ENCODE measurements around the gene PHKG2.

PHKG2 gene

DNA sequence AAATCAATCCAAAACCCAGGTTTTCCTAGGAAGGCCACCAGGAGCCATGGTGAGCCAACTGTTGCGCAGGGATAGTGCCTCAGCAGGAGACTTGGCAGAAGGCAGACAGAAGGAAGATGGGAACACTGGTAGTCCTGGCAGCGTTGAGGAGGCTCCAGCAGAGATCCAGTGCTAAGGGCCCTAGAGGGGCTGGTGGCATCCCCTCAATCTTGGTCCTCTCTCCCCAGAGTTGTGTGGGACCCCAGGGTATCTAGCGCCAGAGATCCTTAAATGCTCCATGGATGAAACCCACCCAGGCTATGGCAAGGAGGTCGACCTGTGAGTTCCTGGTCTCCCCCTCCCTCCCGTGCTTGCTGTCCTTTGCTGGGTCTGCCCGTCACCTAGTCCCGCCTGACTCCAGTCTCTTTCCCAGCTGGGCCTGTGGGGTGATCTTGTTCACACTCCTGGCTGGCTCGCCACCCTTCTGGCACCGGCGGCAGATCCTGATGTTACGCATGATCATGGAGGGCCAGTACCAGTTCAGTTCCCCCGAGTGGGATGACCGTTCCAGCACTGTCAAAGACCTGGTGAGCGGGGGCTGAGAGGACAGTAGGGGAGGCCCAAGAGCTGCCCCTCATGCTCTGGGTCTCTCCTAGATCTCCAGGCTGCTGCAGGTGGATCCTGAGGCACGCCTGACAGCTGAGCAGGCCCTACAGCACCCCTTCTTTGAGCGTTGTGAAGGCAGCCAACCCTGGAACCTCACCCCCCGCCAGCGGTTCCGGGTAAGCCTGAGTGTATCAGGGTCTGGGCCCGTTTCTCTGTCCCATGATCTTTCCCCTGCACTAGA lies 7.9 kb downstream of the PHKG2 start:
- Histone ChIP-seq H4K20me1 (ENCODE audit: insufficient read depth) (no peaks in the 10 kb centered on the region), H3K4me2 (no peak overlapping the region), H3K4me1 (ENCODE audit: low read depth, poor library complexity, severe bottlenecking) (peaks cover 8% of the 10 kb centered on the region), H3K36me3 (ENCODE audit: insufficient read depth) (no peaks in the 10 kb centered on the region; the same call in 1 of the 2 replicates), H3K27ac (no peak overlapping the region), H3K9ac (no peak overlapping the region), H3K4me3 (IDR thresholded peaks at IDR 0.05; ENCODE audit: insufficient read depth, low read depth, low read length) (no peak overlapping the region), H3K79me2 (ENCODE audit: insufficient read depth, low read depth) (no peaks in the 10 kb centered on the region), H2AFZ (ENCODE audit: low read depth) (no peak overlapping the region), H3K27me3 (ENCODE audit: insufficient read depth, low read depth) (no peaks in the 10 kb centered on the region)
- TF ChIP-seq, protein P1, sequence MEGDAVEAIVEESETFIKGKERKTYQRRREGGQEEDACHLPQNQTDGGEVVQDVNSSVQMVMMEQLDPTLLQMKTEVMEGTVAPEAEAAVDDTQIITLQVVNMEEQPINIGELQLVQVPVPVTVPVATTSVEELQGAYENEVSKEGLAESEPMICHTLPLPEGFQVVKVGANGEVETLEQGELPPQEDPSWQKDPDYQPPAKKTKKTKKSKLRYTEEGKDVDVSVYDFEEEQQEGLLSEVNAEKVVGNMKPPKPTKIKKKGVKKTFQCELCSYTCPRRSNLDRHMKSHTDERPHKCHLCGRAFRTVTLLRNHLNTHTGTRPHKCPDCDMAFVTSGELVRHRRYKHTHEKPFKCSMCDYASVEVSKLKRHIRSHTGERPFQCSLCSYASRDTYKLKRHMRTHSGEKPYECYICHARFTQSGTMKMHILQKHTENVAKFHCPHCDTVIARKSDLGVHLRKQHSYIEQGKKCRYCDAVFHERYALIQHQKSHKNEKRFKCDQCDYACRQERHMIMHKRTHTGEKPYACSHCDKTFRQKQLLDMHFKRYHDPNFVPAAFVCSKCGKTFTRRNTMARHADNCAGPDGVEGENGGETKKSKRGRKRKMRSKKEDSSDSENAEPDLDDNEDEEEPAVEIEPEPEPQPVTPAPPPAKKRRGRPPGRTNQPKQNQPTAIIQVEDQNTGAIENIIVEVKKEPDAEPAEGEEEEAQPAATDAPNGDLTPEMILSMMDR (conservative IDR thresholded peaks at IDR 0.05; ENCODE audit: low read depth, low read length) = no peak

DNA sequence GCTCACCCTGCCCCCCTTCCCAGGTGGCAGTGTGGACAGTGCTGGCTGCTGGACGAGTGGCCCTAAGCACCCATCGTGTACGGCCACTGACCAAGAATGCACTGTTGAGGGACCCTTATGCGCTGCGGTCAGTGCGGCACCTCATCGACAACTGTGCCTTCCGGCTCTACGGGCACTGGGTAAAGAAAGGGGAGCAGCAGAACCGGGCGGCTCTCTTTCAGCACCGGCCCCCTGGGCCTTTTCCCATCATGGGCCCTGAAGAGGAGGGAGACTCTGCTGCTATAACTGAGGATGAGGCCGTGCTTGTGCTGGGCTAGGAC lies 8.5 kb downstream of the PHKG2 start:
- peaks cover 8% of the 10 kb centered on the region for H3K4me1 ChIP-seq (ENCODE audit: low read depth, poor library complexity, severe bottlenecking)
- H3K27ac ChIP-seq = no peak overlapping the region
- H3K4me3 ChIP-seq (IDR thresholded peaks at IDR 0.05; ENCODE audit: insufficient read depth, low read depth, low read length) = no peak overlapping the region

DNA sequence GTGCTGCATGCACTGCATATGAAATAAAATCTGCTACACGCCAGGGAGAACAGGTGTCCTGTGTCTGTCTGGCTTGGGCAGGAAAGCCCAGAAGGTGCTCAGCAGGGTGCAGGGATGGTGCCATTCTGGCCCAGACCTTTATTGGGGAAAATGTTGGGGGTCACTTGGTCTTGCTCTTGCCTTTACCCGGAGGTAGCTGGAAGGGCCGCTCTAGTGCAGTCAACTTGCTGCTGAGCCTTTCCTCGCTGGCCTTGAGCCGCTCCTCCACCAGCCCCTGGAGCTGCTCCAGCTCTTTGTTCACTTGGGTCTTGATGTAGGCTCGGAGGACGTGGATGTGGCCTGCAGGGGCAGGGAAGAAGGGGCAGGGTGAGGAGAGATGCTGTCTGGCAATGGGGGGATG lies 9.1 kb downstream of the PHKG2 start:
- no peak overlapping the region for H3K27ac ChIP-seq

More for the DNA sequence above, 8.5 kb downstream of the PHKG2 start:
- no peaks in the 10 kb centered on the region for H4K20me1 ChIP-seq (ENCODE audit: insufficient read depth)
- no peak overlapping the region for H3K4me2 ChIP-seq
- no peak overlapping the region for H2AFZ ChIP-seq (ENCODE audit: low read depth)
- H3K9ac ChIP-seq = no peak overlapping the region
- no peaks in the 10 kb centered on the region for H3K79me2 ChIP-seq (ENCODE audit: insufficient read depth, low read depth)
- H3K36me3 ChIP-seq (ENCODE audit: insufficient read depth) = no peaks in the 10 kb centered on the region; the same call in 1 of the 2 replicates
- H3K27me3 ChIP-seq (ENCODE audit: insufficient read depth, low read depth) = no peaks in the 10 kb centered on the region
- TF ChIP-seq, protein P1 (conservative IDR thresholded peaks at IDR 0.05; ENCODE audit: low read depth, low read length) = no peak

DNA sequence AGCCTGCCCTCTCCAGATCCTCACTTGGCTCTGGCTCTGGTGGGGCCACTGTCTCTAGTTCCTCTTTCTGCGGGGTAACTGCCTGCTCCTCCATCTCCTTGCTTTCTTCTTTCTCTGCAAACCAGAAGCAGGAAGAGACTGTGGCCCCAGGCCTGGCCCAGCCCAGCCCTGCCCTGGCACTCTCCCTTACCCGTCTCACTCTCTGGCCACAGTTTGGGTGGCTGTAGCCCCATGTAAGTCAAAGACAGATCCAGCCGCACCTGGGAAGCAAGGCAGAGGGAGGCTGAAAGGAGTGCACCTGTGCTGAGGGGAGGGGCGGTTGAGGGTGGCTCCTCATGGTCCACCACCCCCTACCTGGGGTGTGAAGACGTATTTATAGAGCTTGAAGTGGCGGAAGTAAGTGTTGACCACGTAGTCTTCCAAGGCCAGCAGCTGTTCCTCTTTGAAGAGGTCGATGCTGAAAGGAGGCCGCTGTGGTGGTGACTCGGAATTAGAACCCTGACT lies 10.8 kb downstream of the PHKG2 start:
- Histone ChIP-seq H3K4me2 (no peak overlapping the region), H3K27me3 (ENCODE audit: insufficient read depth, low read depth) (no peaks in the 10 kb centered on the region), H3K4me1 (ENCODE audit: low read depth, poor library complexity, severe bottlenecking) (peaks cover 21% of the 10 kb centered on the region), H3K4me3 (IDR thresholded peaks at IDR 0.05; ENCODE audit: insufficient read depth, low read depth, low read length) (no peak overlapping the region), H2AFZ (ENCODE audit: low read depth) (no peak overlapping the region), H3K79me2 (ENCODE audit: insufficient read depth, low read depth) (peaks cover 19% of the 10 kb centered on the region), H3K9ac (no peak overlapping the region), H3K36me3 (ENCODE audit: insufficient read depth) (peaks cover 6% of the 10 kb centered on the region; the same call in 1 of the 2 replicates), H3K27ac (no peak overlapping the region), H4K20me1 (ENCODE audit: insufficient read depth) (no peaks in the 10 kb centered on the region)
- TF ChIP-seq, protein P1 (conservative IDR thresholded peaks at IDR 0.05; ENCODE audit: low read depth, low read length) = no peak

More for the DNA sequence above, 9.1 kb downstream of the PHKG2 start:
- H3K27me3 ChIP-seq (ENCODE audit: insufficient read depth, low read depth) = no peaks in the 10 kb centered on the region
- H4K20me1 ChIP-seq (ENCODE audit: insufficient read depth) = no peaks in the 10 kb centered on the region
- peaks cover 2% of the 10 kb centered on the region; the same call in 1 of the 2 replicates for H3K79me2 ChIP-seq (ENCODE audit: insufficient read depth, low read depth)
- TF ChIP-seq, protein P1 (conservative IDR thresholded peaks at IDR 0.05; ENCODE audit: low read depth, low read length) = no peak
- no peak overlapping the region for H3K4me2 ChIP-seq
- H2AFZ ChIP-seq (ENCODE audit: low read depth) = no peak overlapping the region
- H3K4me1 ChIP-seq (ENCODE audit: low read depth, poor library complexity, severe bottlenecking) = peaks cover 8% of the 10 kb centered on the region
- H3K36me3 ChIP-seq (ENCODE audit: insufficient read depth) = no peaks in the 10 kb centered on the region; the same call in 1 of the 2 replicates
- no peak overlapping the region for H3K9ac ChIP-seq
- no peak overlapping the region for H3K4me3 ChIP-seq (IDR thresholded peaks at IDR 0.05; ENCODE audit: insufficient read depth, low read depth, low read length)

Measured in KMS-11 (cell line).